Lower leg skin (tissue), 3 donors: ENCODE results near the gene MGLL.

Source experiments
- POLR2A ChIP-seq, 2 donors: fragments of 450-650 bp; IDR thresholded peaks; one replicate each; pipeline ENCODE4 v1.6.1; 2016 to 2017; ENCODE audit warnings: antibody characterized with exemption in 2 of 2, mild to moderate bottlenecking in 1 of 2, moderate library complexity in 1 of 2
- TF ChIP-seq, protein P1 (sequence below), 3 donors: fragments of 450-650 bp; IDR thresholded peaks; one replicate each; pipeline ENCODE4 v1.5.1; 2016; ENCODE audit warnings: antibody characterized with exemption in 3 of 3, mild to moderate bottlenecking in 3 of 3, moderate library complexity in 2 of 3

DNA sequence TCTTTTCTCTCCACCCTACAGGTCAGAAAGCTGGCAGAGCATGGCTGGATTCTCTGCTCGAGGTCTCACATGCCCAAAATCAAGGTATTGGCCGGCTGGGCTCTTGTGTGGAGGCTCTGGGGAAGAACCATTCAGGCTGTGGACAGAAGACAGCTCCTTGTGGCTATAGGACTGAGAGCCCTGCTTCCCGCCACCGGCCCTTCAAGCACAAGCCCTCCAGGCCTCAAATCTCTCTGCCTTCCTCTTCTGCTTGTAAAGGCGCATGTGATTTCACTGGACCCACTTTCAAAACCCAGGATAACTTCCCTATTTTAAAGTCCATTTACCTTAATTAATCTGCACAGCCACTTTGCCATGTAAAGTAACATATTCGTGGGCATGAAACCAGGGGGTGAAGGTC, 36.2 kb upstream of the MGLL start:
- TF ChIP-seq, protein P1, sequence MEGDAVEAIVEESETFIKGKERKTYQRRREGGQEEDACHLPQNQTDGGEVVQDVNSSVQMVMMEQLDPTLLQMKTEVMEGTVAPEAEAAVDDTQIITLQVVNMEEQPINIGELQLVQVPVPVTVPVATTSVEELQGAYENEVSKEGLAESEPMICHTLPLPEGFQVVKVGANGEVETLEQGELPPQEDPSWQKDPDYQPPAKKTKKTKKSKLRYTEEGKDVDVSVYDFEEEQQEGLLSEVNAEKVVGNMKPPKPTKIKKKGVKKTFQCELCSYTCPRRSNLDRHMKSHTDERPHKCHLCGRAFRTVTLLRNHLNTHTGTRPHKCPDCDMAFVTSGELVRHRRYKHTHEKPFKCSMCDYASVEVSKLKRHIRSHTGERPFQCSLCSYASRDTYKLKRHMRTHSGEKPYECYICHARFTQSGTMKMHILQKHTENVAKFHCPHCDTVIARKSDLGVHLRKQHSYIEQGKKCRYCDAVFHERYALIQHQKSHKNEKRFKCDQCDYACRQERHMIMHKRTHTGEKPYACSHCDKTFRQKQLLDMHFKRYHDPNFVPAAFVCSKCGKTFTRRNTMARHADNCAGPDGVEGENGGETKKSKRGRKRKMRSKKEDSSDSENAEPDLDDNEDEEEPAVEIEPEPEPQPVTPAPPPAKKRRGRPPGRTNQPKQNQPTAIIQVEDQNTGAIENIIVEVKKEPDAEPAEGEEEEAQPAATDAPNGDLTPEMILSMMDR (IDR thresholded peaks at IDR 0.05): no peak
- TF ChIP-seq POLR2A (IDR thresholded peaks at IDR 0.05): no peak
